T follicular helper cell (primary cell): ENCODE results near the gene CDR2.
"Not testable (repeated sequence)": the region's sequence is repeated elsewhere in the genome, so short reads cannot be mapped to it uniquely, and the experiment has no call there.

Experiments used
- DNase-seq: peaks from one replicate; pipeline ENCODE4 v3.0.0-alpha.2; 2020; ENCODE audit warnings: low read depth

CDR2 gene

DNA sequence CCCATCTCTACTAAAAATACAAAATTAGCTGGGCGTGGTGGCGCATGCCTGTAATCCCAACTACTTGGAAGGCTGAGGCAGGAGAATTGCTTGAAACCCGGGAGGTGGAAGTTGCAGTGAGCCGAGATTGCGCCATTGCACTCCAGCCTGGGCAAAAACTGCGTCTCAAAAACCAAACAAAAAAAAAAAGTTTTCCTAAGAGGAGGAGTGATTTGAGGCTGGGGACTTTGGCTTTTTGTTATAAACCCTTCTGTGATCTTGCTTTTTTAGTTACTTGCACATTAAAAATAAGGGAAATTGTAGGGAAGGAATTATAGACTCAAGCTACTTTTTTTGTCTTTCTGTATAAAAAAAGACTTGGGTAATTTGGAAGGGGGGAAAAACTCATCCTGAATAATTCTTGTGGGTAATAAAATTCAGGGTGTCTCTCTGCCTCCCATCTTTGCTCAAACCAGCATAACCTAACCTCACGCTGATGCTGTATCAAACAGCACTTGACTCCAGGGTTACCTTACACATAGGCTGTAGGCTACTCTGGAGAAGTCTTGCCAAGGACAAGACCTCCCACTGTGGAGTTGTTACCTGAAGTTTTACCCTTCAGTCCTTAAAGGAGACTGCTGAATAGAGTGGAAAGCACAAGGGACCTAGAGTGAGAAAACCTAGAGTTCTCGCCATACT, 1.7 kb upstream of the CDR2 start:
- DNase-seq = no peak

DNA sequence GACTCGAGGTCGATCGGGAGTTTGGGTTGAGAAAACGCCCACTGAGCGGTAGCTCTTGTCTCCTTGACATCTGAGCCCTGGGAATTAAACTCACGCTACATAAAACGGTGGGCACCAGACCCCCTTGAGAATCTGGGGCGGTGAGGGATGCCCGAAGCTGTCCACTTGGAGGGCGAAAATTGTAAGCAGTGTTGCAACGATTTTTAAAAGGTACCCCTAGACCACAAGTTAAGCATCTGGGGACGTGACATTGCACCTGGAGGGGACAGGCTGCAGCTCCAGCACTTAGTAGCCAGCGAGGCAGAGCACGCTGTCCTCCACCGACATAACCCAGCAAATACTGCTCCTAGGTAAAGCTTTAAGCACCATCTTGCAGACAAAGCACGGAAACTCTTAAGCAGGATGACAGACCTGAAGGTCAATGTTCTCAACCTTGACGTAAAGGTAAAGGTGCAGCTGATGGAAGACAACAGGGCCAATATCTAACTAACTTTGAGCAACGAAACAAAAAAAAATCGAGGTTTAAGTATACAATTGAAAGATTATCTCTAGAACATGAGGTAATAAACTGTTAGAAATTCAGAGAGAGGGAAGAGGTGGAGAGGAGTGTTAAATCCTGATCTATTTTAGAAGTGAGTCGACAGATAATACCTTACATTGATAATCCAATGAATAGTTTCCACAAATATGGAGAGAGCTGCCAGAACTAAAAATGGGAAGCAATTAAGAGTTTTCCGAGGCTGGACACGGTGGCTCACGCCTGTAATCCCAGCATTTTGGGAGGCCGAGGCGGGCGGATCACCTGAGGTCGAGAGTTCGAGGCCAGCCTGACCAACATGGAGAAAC, 921 bp upstream of the CDR2 start:
- DNase-seq = no peak

DNA sequence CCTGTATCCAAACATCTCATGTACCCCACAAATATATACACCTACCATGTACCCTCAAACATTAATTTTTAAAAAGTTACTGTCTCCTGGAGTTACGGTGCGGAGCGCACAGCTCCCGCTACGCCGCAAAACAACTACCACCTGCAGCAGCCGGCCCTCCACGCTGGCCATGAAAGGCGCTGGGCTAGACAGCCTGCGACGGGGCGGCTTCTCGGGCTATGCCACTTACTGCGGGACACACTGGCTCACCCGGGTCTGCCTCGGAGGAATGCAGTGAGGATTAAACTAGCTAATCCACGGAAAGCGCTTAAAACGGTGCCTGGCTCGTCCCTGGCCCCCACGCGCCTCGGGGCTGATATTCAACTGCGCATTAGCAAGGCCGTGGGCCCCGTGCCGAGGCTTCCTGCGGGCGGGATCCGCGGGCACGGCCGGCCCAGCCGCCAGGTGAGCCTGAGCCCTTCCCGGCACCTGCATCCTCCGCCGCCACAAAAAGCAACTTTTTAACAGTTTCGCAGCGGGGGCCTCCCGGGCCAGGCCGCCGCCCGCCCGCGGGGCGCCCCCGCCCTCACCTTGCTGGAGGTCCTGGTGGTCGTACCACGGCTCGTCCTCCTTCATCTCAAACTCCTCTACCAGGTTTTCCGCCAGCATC, 633 bp downstream of the CDR2 start:
- no peak for DNase-seq

DNA sequence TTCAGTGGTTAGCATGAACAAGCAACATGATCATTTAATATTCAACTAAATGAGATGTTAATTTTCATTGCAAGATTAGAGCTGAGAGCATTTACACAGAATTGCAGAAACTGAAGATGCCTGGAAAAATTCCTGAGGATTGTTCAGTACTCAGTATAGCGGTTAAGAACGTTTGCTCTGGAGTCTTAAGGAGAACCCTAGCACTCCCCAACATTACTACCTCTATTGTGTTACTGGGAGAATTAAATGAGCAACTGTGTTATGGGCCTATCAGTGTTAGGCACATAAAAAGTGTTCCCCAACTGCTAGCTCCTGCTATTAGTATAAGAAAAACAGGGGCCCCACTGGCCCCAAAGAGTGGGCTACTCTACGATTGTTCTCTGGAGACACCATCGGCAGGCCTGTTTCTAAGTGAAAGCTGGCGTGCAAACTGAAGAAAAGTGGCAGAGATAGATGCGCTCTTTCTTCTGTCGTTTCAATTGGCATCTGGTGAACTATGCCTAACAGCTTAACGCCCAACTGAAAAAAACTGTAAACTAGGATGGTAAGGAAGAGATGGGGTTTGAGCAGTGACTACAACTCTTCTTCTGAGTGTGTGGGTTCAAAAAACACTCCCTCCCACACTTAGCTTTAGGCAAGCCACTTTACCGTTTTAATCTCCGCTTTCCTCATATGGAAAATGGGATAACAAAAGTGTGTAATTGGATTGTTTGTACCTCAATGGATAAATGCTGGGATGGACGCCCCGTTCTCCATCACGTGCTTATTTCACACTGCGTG, 1.3 kb downstream of the CDR2 start:
- no peak for DNase-seq

DNA sequence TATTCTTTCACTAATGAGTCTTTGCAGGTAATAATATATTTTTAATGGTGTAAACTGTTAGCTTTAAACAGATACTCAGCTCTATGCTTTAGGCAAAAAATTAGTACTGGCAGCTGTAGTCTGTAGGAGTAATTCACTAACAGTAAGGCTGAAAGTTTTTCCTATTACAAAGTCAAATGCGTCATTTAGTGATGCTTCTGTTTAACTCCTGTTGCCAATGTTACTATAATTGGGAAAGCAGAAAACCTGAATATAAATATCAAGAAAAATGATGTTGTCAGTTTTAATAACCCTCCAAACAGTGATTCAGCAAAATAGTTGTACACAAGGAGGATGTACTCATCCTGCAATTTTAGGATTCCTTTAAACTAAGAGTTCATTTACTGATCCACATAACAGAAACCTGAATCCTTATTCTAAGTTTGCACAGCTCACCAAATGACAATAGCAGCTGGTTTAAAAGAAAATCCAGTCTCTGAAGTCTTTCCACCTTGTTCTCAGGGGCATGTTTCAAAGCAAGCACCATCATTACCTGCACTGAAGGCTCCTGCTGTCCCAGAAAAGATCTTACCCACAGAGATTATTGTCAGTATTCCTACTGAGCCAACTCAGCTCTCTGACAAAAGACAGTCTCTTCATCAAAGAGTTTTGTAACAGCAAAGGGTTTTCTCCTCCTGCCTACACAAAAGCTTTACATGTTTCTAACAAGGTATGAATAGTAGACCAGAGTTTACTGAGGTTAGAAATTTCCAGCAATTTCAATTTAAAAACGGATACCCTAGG, 4.2 kb downstream of the CDR2 start:
- no peak for DNase-seq

DNA sequence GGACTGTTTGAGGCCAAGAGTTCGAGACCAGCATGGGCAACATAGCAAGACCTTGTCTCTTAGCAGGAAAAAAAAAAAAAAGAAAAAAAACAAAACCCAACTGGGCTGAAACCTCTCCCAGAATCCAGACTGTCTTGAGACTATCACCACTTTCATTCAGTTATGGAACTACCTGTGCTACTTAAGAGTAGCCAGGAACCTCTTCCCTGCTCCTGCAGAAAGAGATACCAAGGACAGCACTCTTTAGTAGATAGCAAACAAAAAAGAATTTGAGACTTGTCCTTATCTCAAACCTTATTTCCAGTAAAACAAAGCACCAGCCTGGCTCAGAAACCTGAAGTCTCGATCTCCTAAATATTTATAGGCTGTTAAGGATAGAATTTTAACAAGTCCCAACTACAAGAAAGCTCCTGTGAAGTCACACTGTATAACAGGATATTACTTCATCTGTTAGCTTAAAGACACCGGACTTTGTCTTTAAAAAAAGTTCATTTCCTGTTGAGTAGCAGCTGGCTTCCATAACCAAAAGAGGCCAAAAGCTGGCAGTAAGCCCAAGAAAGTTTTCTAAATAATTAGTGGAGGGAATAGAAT, 5.1 kb downstream of the CDR2 start:
- DNase-seq = no peak

DNA sequence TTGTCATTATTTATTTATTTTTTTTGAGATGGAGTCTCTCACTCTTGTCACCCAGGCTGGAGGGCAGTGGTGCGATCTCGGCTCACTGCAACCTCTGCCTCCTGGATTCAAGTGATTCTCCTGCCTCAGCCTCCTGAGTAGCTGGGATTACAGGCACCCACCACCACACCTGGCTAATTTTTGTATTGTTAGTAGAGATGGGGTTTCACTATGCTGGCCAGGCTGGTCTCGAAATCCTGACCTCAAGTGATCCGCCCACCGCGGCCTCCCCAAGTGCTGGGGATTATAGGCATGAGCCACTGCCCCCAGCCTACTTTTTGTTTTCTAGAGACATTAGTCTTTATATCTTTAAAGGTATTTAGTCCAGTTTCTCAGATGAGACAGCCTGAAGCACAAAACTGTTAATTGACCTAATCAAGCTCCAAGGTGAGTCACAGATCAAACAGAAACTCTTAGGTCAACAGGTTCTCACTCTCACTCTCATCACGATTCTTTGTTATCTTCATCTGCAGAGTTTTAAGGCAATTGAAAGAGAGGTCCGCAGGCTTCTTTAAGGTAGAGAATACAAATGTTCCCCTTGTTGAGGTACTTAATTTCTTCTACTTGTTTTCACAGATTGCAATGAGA, 6.1 kb downstream of the CDR2 start:
- not testable (repeated sequence) for DNase-seq

DNA sequence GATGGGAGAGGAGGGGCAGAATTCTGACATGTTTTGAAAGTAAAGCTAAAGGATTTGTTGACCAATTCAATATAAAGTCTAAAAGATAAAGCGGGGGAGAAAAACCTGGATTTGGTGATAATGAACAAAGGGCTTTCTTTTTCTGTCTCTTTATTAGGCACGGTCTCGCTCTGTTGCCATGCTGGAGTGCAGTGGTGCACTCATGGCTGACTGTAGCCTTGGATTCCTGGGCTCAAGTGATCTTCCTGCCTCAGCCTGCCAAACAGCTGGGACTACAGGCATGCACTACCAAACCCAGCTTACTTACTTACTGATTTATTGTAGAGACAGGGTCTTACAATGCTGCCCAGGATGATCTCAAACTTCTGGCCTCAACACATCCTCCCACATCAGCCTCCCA, 7.5 kb downstream of the CDR2 start:
- no peak for DNase-seq

DNA sequence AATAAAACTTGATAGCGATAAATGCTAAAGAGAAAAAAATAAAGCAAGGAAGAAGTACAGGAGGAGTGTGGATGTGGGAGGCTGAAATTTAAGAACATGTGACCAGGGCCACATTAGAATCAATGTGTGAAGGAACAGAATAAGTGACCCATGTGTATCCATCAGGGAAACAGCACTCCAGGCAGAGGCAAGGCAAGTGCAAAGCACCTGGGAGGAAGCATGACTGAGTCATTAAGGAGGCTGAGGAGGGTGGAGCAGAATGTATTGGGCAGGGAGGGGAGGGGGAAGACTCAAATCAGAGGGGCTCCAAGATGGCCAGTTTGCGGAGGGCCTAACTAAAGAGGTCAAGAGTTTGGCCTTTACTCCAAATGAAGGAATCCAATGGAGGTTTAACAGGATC, 8.0 kb downstream of the CDR2 start:
- no peak for DNase-seq

DNA sequence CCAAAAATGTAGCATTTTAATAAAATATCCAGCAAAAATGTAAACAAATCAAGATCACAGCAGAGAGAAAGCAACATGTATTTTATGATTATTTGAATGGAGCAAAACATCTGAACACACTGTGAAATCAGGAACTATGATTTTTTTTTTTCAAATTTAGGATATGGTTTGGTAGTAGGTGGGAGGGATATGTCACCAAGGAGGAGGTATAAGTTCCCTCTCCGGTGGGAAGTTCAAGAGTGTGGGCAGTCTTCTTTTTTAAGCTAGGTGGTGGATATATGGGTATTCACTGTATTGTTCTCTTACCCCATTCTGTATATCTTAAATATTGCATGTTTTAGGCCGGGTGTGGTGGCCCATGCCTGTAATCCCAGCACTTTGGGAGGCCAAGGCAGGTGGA, 10.2 kb downstream of the CDR2 start:
- DNase-seq = no peak

DNA sequence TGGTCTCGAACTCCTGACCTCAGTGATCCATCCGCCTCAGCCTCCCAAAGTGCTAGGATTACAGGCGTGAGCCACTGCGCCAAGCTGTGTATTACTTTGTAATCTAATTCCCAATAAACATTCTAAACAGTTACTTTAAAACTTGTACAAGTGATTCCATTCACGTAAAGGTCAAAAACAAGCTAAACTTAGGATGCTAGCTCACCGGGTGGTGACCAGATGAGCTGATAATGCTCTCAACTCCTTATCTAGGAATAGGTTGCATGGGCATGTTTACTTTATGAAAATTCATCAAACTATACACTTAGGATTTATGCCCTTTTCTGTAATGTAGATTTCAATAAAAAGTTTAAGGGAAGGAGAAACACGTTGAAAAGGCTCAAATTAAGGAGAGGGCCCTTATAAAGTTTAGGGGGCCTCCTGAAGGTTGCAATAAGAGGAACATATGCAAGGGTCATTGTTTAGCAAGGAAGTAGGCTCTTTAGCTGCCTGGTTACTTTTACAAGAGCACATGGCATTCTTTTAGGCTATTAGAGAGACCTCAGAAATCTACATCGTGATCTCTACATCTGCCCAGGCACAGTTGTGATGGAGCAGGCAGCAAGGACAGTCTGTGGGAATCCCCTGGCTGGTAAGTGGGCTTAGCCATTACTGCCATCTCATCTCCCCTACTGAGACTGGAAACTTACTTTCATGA, 13.3 kb downstream of the CDR2 start:
- DNase-seq = no peak

DNA sequence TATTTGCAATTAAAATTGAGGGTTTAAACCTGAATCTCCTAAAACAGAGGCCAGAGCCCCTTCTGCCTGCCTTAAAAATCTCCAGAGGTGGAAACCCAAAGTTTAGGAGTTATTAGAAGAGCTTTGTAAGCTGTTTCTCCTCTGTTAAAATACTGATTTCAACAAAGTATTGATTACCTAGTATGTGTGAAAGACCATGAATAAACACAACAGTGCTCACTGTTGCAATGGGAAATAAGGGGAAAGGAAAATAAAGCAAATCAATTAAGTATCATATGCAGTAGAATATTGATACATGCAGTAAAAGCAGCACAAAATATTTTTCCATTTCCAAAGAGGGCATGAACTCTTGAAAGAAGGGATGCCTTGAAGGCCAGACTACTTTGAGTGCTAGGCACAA, 14.7 kb downstream of the CDR2 start:
- no peak for DNase-seq

DNA sequence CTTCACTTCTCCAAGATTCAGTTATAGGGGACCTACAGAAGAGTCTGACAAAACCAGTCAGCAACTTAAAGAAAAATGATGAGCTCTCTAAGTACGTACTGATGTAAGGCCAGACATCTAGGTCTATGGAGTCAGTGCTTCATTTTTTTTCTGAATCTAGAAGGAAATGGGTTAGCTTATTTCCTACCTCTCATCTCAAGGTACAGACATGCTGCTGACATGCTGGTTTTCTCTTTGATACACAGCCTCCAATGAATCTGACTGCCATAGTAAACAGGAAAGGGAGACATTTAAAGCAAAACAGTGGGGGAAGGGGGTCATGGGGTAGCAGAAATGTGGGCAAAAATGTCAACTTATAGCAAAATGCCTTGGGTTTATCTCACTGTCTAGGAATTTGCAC, 16.4 kb downstream of the CDR2 start:
- no peak for DNase-seq

DNA sequence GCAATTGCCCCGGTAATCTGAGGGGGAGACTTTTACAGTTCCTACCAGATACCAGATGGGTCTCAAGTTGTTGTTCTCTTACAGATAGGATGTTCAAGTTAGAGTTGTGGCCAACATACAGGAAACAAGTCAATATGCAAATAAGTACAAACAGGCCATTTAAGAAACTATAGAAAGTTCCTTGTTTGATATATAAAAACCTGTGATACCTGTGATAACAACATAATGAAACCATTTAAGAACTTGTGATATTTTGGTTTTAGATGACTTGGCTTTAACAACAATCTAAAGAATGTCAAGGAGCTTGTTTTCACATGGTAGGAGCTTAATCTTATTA, 16.8 kb downstream of the CDR2 start:
- DNase-seq = no peak

DNA sequence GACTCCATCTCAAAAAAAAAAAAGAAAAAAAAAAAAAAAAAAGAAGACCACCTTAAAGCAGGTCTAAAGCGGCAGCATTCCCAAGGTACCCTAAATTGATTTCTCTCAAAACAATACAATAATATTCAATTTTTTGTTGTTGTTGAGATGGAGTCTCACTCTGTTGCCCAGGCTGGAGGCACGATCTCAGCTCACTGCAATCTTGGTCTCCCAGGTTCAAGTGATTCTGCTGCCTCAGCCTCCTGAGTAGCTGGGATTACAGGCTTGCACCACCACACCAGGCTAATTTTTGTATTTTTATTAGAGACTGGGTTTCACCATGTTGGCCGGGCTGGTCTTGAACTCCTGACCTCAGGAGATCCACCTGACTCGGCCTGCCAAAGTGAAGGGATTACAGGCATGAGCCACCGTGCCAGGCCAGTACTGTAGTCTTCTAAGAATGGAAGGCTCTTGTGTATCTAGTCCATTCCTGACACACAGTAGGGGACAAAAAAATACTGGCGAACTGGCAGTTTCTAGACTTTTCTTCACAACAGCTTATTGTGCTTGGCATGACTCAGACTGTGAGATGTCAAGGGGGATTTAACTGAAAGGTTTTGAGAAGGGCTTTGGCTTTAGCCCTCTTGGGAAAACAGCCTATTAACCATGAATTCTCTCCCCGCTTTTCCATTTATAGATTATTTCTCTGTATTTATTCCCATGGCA, 17.3 kb downstream of the CDR2 start:
- DNase-seq = no peak

DNA sequence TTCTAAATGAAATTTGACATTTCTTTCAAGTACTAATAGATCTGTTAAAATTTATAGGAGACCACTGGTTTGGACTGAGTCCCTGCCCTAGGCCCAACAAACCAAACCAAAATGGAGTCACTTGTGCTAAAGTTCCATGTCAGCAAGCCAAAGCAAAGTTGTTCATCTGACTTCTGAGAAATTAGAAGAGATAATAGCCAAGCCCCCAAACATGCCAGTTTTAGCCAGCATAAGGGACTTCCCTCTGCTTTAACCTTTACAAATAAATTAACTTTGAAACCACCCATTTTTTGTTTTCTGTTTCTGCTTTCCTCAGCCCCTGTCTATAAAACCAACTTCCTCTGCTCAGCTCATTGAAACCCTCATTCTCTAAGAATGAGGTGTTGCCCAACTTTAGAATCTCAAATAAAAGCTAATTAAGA, 18.9 kb downstream of the CDR2 start:
- no peak for DNase-seq

DNA sequence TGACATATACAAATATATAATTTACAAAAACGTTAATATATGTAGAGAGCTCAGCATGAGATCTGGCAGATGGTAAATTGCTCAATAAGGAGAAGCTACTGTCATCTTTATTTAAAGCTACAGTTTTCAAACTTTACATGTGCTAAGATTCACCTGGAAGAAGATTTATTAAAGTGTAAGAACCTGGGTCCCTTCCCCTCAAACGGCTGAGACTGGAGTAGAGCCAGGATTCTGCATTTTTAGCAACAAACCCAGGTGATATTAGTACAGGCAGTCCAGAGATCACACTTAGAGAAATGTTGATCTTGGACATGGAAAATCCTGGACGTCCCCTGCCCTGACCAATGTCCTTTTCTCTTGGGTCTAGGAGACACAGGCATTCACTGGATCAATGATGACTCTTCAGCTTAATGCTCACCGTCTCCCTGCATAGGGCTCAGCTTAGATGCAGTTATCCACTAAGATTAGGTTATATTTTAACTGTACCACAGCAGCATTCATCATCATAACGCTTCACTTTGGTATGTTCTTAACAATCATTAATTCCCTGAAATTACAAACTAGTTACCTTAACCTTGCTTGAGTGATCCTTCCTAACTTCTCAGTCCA, 20.4 kb downstream of the CDR2 start:
- no peak for DNase-seq

DNA sequence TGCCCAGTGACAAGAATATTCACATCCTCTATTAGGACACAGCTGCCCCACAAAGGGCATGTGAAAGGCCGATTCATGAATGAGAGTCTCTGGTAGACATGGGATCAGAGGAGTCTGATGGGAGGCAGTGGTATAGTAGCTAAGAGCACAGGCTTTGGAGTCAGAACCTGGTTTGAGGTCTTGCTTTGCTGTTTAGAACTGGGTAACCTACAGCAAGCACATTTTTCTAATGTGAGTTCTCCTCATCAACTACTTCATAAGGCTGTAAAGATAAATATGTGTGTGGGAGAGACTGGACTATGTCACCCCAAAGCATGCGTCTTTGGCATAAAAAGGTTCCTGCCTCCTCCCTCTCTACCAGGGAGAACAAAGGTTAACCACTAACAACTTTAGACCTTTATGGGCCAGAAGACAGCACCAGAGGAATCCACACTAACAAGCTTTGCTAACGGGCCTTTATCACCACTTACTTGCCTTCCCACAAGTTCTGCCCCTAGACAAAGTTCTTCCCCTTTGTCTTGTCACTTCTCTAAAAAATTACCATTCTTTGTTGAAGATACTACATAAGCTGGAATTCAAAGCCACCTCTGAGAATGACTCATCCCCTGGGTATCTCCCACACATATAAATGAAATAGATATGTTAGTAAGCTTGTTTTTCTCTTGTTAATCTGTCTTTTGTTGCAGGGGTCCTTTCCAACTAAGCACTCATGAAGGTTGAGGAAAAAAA, 21.1 kb downstream of the CDR2 start:
- no peak for DNase-seq
